ENCODE results near the gene PCSK5. TPM values are rescaled to one million over a fixed set of nuclear protein-coding genes. Genes with fewer than 3 reads are reported as not detected.

The PCSK5 gene
- polyA plus RNA-seq, 1 donor (not counting 4 experiments of a cell fraction or from before 2014, with no cell fraction given): 1.9 TPM

- dilution Hi-C loops (cut with MboI; ENCODE audit: extremely low pct_ligation_motif_present, low sequenced_read_pairs): no loop called here
- no peak for DNase-seq (ENCODE audit: low read depth, low spot score)
- H3K36me3 ChIP-seq (ENCODE audit: control insufficient read depth in 2 of 2, extremely low read depth in 1 of 2, insufficient read depth in 2 of 2, low read length in 2 of 2): no peaks in the 10 kb centered on the region
These were observed 350.1 kb downstream of the PCSK5 start for GRCh38 chr9:76240578-76240977.

DNA sequence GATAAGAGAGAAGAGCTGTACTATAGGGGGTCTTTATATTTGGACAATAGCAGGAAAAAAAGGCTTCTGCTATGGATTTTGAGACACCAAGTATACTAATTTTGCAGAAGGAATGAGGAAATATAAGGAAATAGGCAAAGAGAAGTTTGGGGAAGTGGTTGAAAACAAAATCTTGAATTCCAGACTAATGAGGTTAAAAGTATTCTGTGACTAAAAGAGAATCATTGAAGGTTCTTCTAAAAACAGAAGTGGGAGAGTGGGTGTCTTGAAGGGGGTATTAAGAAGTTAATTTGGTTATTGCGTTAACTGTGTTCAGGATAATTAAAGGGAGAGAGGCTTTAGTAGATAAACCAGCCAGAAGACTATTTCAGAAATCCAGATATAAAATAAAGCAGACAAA lies 355.0 kb downstream of the PCSK5 start:
- no peaks in the 10 kb centered on the region for H3K9me1 ChIP-seq (ENCODE audit: control insufficient read depth, extremely low read depth, insufficient read depth, low read length)
- H2AFZ ChIP-seq (ENCODE audit: control insufficient read depth, low read length): no peak overlapping the region
- H3K9ac ChIP-seq (ENCODE audit: control insufficient read depth, extremely low read depth, insufficient read depth, low read length): no peak overlapping the region
- H4K20me1 ChIP-seq (ENCODE audit: control insufficient read depth, extremely low read depth, insufficient read depth, low read length): no peaks in the 10 kb centered on the region
- no peaks in the 10 kb centered on the region for H3K36me3 ChIP-seq (ENCODE audit: control insufficient read depth in 2 of 2, extremely low read depth in 1 of 2, insufficient read depth in 2 of 2, low read length in 2 of 2)
- dilution Hi-C loops (cut with MboI; ENCODE audit: extremely low pct_ligation_motif_present, low sequenced_read_pairs): no loop called here
- no peak overlapping the region for H3K4me2 ChIP-seq (ENCODE audit: control insufficient read depth, extremely low read depth, insufficient read depth, low read depth, low read length)
- H3K27me3 ChIP-seq (ENCODE audit: control insufficient read depth, extremely low read depth, insufficient read depth, low read length): no peaks in the 10 kb centered on the region
- H3K9me3 ChIP-seq (ENCODE audit: control insufficient read depth, low read depth, low read length): no peaks in the 10 kb centered on the region
- no peaks in the 10 kb centered on the region for H3K4me1 ChIP-seq (ENCODE audit: control insufficient read depth, extremely low read depth, insufficient read depth, low read length)
- no peaks in the 10 kb centered on the region for H3K79me2 ChIP-seq (ENCODE audit: control insufficient read depth, insufficient read depth, low read length)
- TF ChIP-seq EZH2 (IDR thresholded peaks at IDR 0.05; ENCODE audit: low read length): no peak
- no peak for TF ChIP-seq CTCF (optimal IDR thresholded peaks at IDR 0.05 in 1 of 3, IDR thresholded peaks at IDR 0.05 in 1 of 3, conservative IDR thresholded peaks at IDR 0.05 in 1 of 3; ENCODE audit: extremely low read depth in 1 of 3, insufficient read depth in 2 of 3, low read length in 3 of 3)
- no peak overlapping the region for H3K27ac ChIP-seq (ENCODE audit: control insufficient read depth, insufficient read depth, low read length)
- DNase-seq (ENCODE audit: low read depth, low spot score): no peak
- FAIRE-seq: no peak
- H3K4me3 ChIP-seq (ENCODE audit: control insufficient read depth in 2 of 3, extremely low read depth in 1 of 3, insufficient read depth in 2 of 3, low read depth in 1 of 3, low read length in 3 of 3): no peak overlapping the region

More at GRCh38 chr9:76240578-76240977, 350.1 kb downstream of the PCSK5 start:
- Histone ChIP-seq H3K9me1 (ENCODE audit: control insufficient read depth, extremely low read depth, insufficient read depth, low read length) (no peaks in the 10 kb centered on the region), H3K27me3 (ENCODE audit: control insufficient read depth, extremely low read depth, insufficient read depth, low read length) (no peaks in the 10 kb centered on the region), H3K79me2 (ENCODE audit: control insufficient read depth, insufficient read depth, low read length) (no peaks in the 10 kb centered on the region), H3K4me2 (ENCODE audit: control insufficient read depth, extremely low read depth, insufficient read depth, low read depth, low read length) (no peak overlapping the region), H3K27ac (ENCODE audit: control insufficient read depth, insufficient read depth, low read length) (no peak overlapping the region), H3K9ac (ENCODE audit: control insufficient read depth, extremely low read depth, insufficient read depth, low read length) (no peak overlapping the region), H2AFZ (ENCODE audit: control insufficient read depth, low read length) (no peak overlapping the region), H3K9me3 (ENCODE audit: control insufficient read depth, low read depth, low read length) (no peaks in the 10 kb centered on the region), H3K4me1 (ENCODE audit: control insufficient read depth, extremely low read depth, insufficient read depth, low read length) (no peaks in the 10 kb centered on the region), H3K4me3 (ENCODE audit: control insufficient read depth in 2 of 3, extremely low read depth in 1 of 3, insufficient read depth in 2 of 3, low read depth in 1 of 3, low read length in 3 of 3) (no peak overlapping the region), H4K20me1 (ENCODE audit: control insufficient read depth, extremely low read depth, insufficient read depth, low read length) (no peaks in the 10 kb centered on the region)
- FAIRE-seq: no peak
- TF ChIP-seq EZH2 (IDR thresholded peaks at IDR 0.05; ENCODE audit: low read length) (no peak), CTCF (optimal IDR thresholded peaks at IDR 0.05 in 1 of 3, IDR thresholded peaks at IDR 0.05 in 1 of 3, conservative IDR thresholded peaks at IDR 0.05 in 1 of 3; ENCODE audit: extremely low read depth in 1 of 3, insufficient read depth in 2 of 3, low read length in 3 of 3) (no peak)
